Fibroblast of skin of left quadriceps (primary cell): Measurements from ENCODE around the gene PIN1.

Experiments
- DNase-seq, 2 experiments: peaks; one replicate each; pipeline ENCODE4 v3.0.0-alpha.2; 2013; ENCODE audit warnings: low read depth in 2 of 2

PIN1 gene

DNA sequence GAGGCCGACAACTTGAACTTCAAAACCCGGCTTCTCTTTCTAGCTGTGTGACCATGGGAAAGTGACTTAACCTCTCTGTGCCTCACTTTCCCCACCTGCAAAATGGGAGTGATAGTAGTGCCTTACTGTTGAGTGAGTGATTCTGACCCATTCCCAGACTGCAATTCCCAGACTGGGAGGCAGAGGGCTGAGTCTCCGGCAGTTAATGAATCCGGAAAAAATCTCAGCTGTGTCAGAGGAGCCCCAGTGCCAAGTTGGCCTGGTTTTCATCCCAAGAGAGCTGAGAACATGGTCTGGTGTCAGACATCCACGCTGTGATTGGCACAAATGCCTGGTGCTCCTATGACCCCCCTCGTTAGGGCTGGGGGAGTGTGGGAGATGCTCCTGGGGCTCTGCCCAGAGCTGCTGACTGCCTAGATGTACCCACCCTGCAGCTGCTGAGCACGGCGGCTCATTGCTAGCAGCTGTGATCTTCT is 50.0 kb downstream of the PIN1 start:
- DNase-seq: peak; percentile 9 to 11

- DNase-seq: no peak
These were observed 56.7 kb downstream of the PIN1 start for GRCh38 chr19:9891609-9892373.
